H9 (cell line): ENCODE data around the gene DNHD1. TPM values are rescaled to one million over a fixed set of nuclear protein-coding genes. Genes with fewer than 3 reads are reported as not detected.

Experiments
- DNase-seq: peaks from one replicate; pipeline ENCODE4 v3.0.0-alpha.2; 2017
- H2AFZ ChIP-seq: one replicate; pipeline ENCODE4 v1.6.1; 2013; ENCODE audit warnings: mild to moderate bottlenecking, low read length, control low read depth, moderate library complexity
- H2AK5ac ChIP-seq: 2 replicates; pipeline ENCODE4 v1.6.1; 2013; ENCODE audit warnings: low read length, control low read depth, mixed read lengths; ENCODE audit not compliant: insufficient read length
- H2BK120ac ChIP-seq: one replicate; pipeline ENCODE4 v1.6.1; 2013; ENCODE audit warnings: low read depth, mild to moderate bottlenecking, low read length, control low read depth, inconsistent platforms; ENCODE audit not compliant: poor library complexity, severe bottlenecking
- H2BK12ac ChIP-seq: 2 replicates; pipeline ENCODE4 v1.6.1; 2013; ENCODE audit warnings: low read length, control low read depth, mixed read lengths, low read depth; ENCODE audit not compliant: insufficient read length
- H2BK15ac ChIP-seq: 2 replicates; pipeline ENCODE4 v1.6.1; 2013; ENCODE audit warnings: low read depth, low read length, control low read depth
- H2BK20ac ChIP-seq: one replicate; pipeline ENCODE4 v1.6.1; 2013; ENCODE audit warnings: low read depth, mild to moderate bottlenecking, low read length, control low read depth, inconsistent platforms; ENCODE audit not compliant: poor library complexity, severe bottlenecking
- H2BK5ac ChIP-seq: 2 replicates; pipeline ENCODE4 v1.6.1; 2013; ENCODE audit warnings: low read length, control low read depth, mixed read lengths; ENCODE audit not compliant: insufficient read length
- H3K14ac ChIP-seq: 2 replicates; pipeline ENCODE4 v1.6.1; 2013; ENCODE audit warnings: low read length, control low read depth; ENCODE audit not compliant: insufficient read depth
- H3K18ac ChIP-seq: 2 replicates; pipeline ENCODE4 v1.6.1; 2013; ENCODE audit warnings: low read depth, mild to moderate bottlenecking, mixed read lengths, low read length, control low read depth; ENCODE audit not compliant: insufficient read length
- H3K23ac ChIP-seq: 2 replicates; pipeline ENCODE4 v1.6.1; 2013; ENCODE audit warnings: low read length, control low read depth, mixed read lengths, low read depth; ENCODE audit not compliant: insufficient read length
- H3K23me2 ChIP-seq: 2 replicates; pipeline ENCODE4 v1.6.1; 2013; ENCODE audit warnings: low read depth, mild to moderate bottlenecking, mixed read lengths, low read length, control low read depth; ENCODE audit not compliant: insufficient read length, poor library complexity, severe bottlenecking
- H3K27ac ChIP-seq: 2 replicates; pipeline ENCODE4 v1.5.1; 2013; ENCODE audit warnings: low read length, control low read depth, mixed read lengths, low read depth; ENCODE audit not compliant: insufficient read length
- H3K27me3 ChIP-seq: 2 replicates; pipeline ENCODE4 v1.6.1; 2013; ENCODE audit warnings: low read length, control low read depth, inconsistent platforms; ENCODE audit not compliant: insufficient read depth
- H3K4ac ChIP-seq: 2 replicates; pipeline ENCODE4 v1.6.1; 2013; ENCODE audit warnings: low read depth, mild to moderate bottlenecking, control low read depth, inconsistent platforms, low read length, moderate library complexity
- H3K4me1 ChIP-seq: 2 replicates; pipeline ENCODE4 v1.6.1; 2013; ENCODE audit warnings: low read length, control low read depth, inconsistent platforms; ENCODE audit not compliant: insufficient read depth
- H3K4me2 ChIP-seq: 2 replicates; pipeline ENCODE4 v1.6.1; 2013; ENCODE audit warnings: low read length, control low read depth, mixed read lengths; ENCODE audit not compliant: insufficient read length, insufficient read depth
- H3K56ac ChIP-seq: 2 replicates; pipeline ENCODE4 v1.6.1; 2013; ENCODE audit warnings: low read depth, mild to moderate bottlenecking, mixed read lengths, low read length, control low read depth; ENCODE audit not compliant: insufficient read length
- H3K79me1 ChIP-seq: 2 replicates; pipeline ENCODE4 v1.6.1; 2013; ENCODE audit warnings: low read depth, mild to moderate bottlenecking, moderate library complexity, low read length, control low read depth, inconsistent platforms; ENCODE audit not compliant: insufficient read depth, poor library complexity, severe bottlenecking
- H3K79me2 ChIP-seq: 2 replicates; pipeline ENCODE4 v1.6.1; 2013; ENCODE audit warnings: low read length, control low read depth, inconsistent platforms; ENCODE audit not compliant: insufficient read depth
- H3K9ac ChIP-seq: 2 replicates; pipeline ENCODE4 v1.6.1; 2013; ENCODE audit warnings: low read length, control low read depth, mixed read lengths; ENCODE audit not compliant: insufficient read length; ENCODE audit errors: extremely low read depth
- H3K9me3 ChIP-seq: one replicate; pipeline ENCODE4 v1.6.1; 2013; ENCODE audit warnings: low read depth, low read length, inconsistent platforms; ENCODE audit not compliant: control insufficient read depth
- H3T11ph ChIP-seq: one replicate; pipeline ENCODE4 v1.6.1; 2013; ENCODE audit warnings: mild to moderate bottlenecking, low read length, control low read depth, inconsistent platforms
- H4K20me1 ChIP-seq: one replicate; pipeline ENCODE4 v1.6.1; 2013; ENCODE audit not compliant: control insufficient read depth, insufficient read length, insufficient read depth
- H4K5ac ChIP-seq: 2 replicates; pipeline ENCODE4 v1.6.1; 2013; ENCODE audit warnings: low read depth, mild to moderate bottlenecking, mixed read lengths, low read length, control low read depth; ENCODE audit not compliant: insufficient read length
- H4K8ac ChIP-seq: replicated peaks from 2 replicates; pipeline ENCODE4 v1.6.1; 2013; ENCODE audit warnings: low read length, control low read depth, mixed read lengths, low read depth; ENCODE audit not compliant: insufficient read length
- H4K91ac ChIP-seq: 2 replicates; pipeline ENCODE4 v1.6.1; 2013; ENCODE audit warnings: low read depth, mild to moderate bottlenecking, moderate library complexity, mixed read lengths, low read length, control low read depth; ENCODE audit not compliant: insufficient read length
- H3K27ac Mint-ChIP-seq, 3 experiments: 2 replicates in 2 of 3; 3 replicates in 1 of 3; pipeline ENCODE4 v1.8.0; 2020 to 2021; ENCODE audit warnings: mixed read lengths in 3 of 3, mild to moderate bottlenecking in 1 of 3, moderate library complexity in 1 of 3
- H3K27me3 Mint-ChIP-seq: 2 replicates; pipeline ENCODE4 v1.8.0; 2021; ENCODE audit warnings: low read depth, mild to moderate bottlenecking, moderate library complexity, mixed read lengths
- H3K36me3 Mint-ChIP-seq, 3 experiments: 2 replicates in 2 of 3; 3 replicates in 1 of 3; pipeline ENCODE4 v1.8.0; 2020 to 2021; ENCODE audit warnings: low read depth in 3 of 3, mixed read lengths in 3 of 3; ENCODE audit not compliant: insufficient read depth in 1 of 3
- H3K4me1 Mint-ChIP-seq, 2 experiments: 2 replicates each; pipeline ENCODE4 v1.8.0; 2020; ENCODE audit warnings: mixed read lengths in 2 of 2
- H3K4me3 Mint-ChIP-seq, 2 experiments: 2 replicates in 1 of 2; 3 replicates in 1 of 2; pipeline ENCODE4 v1.8.0; 2020 to 2021; ENCODE audit warnings: mild to moderate bottlenecking in 2 of 2, mixed read lengths in 2 of 2, moderate library complexity in 1 of 2
- H3K9me3 Mint-ChIP-seq, 2 experiments: 2 replicates in 1 of 2; 3 replicates in 1 of 2; pipeline ENCODE4 v1.8.0; 2020; ENCODE audit warnings: mild to moderate bottlenecking in 2 of 2, mixed read lengths in 2 of 2, moderate library complexity in 1 of 2
- CTCF ChIP-seq: fragments of 200-600 bp; sonication (generic); conservative IDR thresholded peaks from 3 replicates; pipeline ENCODE4 v1.8.0; 2021; ENCODE audit warnings: antibody characterized with exemption, mild to moderate bottlenecking
- WGBS: extraction: QIAGEN DNeasy Blood & Tissue Kit; methylation state at CpG from one replicate; pipeline ENCODE4 v1.1.7; 2013; ENCODE audit warnings: missing lambda C conversion rate, low lambda C conversion rate, mixed read lengths; ENCODE audit not compliant: insufficient read length; ENCODE audit errors: extremely low coverage; 5-methylcytosine and 5-hydroxymethylcytosine counted together
- total RNA-seq: library from RNA; stranded (reverse); gene quantifications from 2 replicates; pipeline ENCODE4 v1.2.1, GENCODE V29; 2021

The DNHD1 gene
- total RNA-seq, 1 experiment from 2014 or later = 3.5 TPM

DNA sequence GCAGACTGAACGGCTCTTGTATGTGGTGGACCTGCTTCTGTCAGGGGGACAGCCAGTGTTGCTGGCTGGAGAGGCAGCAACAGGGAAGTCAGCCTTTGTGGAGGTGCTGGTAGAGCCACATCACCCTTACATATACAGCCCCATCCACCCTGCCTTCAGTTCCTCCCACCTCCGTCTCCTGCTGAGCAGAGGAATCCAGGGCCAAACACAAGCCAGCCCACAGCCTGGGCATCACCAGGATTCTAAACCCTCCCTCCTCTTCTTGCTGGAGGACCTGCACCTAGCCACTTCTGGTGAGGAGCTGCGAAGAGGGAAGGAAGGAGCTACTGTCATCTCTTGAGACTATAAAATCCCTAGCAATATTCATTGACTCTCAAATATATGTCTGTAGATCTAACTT is 51.6 kb downstream of the DNHD1 start:
- H3K4me2 ChIP-seq = no peak overlapping the region
- no peaks in the 10 kb centered on the region for H3K79me1 ChIP-seq
- no CpG with 5 or more reads among the region's 3 CpGs for WGBS
- H2BK15ac ChIP-seq = no peak overlapping the region
- TF ChIP-seq CTCF = no peak
- no peak overlapping the region for H3K9ac ChIP-seq
- no peaks in the 10 kb centered on the region for H3K79me2 ChIP-seq
- no peak overlapping the region for H2BK20ac ChIP-seq
- H3K23me2 ChIP-seq = no peaks in the 10 kb centered on the region
- H2AK5ac ChIP-seq = no peak overlapping the region
- no peaks in the 10 kb centered on the region for H4K20me1 ChIP-seq
- no peak overlapping the region for H3K23ac ChIP-seq
- no peak overlapping the region for H2BK12ac ChIP-seq
- H4K5ac ChIP-seq = no peak overlapping the region
- Mint-ChIP-seq H3K4me3 (no peak overlapping the region), H3K4me1 (no peaks in the 10 kb centered on the region), H3K9me3 (no peaks in the 10 kb centered on the region), H3K27ac (no peak overlapping the region), H3K36me3 (peaks cover 0 to 4% (median 0%) of the 10 kb centered on the region in 3 experiments; a peak in 1 of 7 replicates), H3K27me3 (no peaks in the 10 kb centered on the region; the same call in 1 of the 2 replicates)
- DNase-seq = no peak
- no peak overlapping the region for H4K91ac ChIP-seq
- no peak overlapping the region for H3K56ac ChIP-seq
- H3T11ph ChIP-seq = no peak overlapping the region
- H3K4me1 ChIP-seq = no peaks in the 10 kb centered on the region
- no peaks in the 10 kb centered on the region for H3K9me3 ChIP-seq
- no peak overlapping the region for H2AFZ ChIP-seq
- H3K4ac ChIP-seq = no peak overlapping the region
- no peak overlapping the region for H3K14ac ChIP-seq
- H2BK5ac ChIP-seq = no peak overlapping the region
- no peak overlapping the region for H3K18ac ChIP-seq
- H3K27me3 ChIP-seq = no peaks in the 10 kb centered on the region
- no peak overlapping the region for H4K8ac ChIP-seq
- H3K27ac ChIP-seq = no peak overlapping the region
- H2BK120ac ChIP-seq = no peak overlapping the region
